PC-9 (cell line): ENCODE results near the gene DIDO1.

ENCODE experiments used
- CTCF ChIP-seq: fragments of 200-600 bp; sonication (generic); conservative IDR thresholded peaks from 2 replicates; pipeline ENCODE4 v1.6.1; 2017; ENCODE audit warnings: mixed run types, antibody characterized with exemption, mild to moderate bottlenecking, moderate library complexity
- EZH2 ChIP-seq: fragments of 200-600 bp; sonication (generic); IDR thresholded peaks from 2 replicates; pipeline ENCODE4 v1.8.0; 2017; ENCODE audit warnings: antibody characterized with exemption, low read depth

DNA sequence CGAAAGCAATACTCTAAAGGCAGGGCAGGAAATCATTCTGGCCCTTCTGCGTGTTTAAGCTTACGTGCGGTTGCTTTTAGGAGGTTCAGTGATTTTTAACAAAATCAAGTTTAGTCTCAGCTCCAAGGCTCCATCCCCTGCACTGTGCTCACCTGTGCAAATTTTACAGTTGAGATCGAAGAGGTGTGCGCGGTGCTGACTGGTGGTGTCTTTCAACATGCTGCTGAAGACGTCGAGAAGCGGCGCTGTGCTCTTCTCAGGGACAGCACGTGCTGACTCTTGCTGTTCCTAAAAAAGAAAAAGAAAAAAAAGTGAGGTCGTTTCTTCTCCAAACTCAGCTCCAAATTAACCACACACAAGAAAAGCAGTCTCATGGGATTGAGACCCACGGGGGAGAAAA, 32.0 kb downstream of the DIDO1 start:
- TF ChIP-seq CTCF (no peak), EZH2 (no peak)
